Choroid plexus epithelial cell (primary cell): ENCODE results near the gene KIF6.

Experiments used
- DNase-seq: peaks from one replicate; pipeline ENCODE4 v3.0.0-alpha.2; 2010; ENCODE audit warnings: low read depth
- H3K4me3 ChIP-seq: 2 replicates; pipeline ENCODE4 v1.5.1; 2011; ENCODE audit warnings: low read depth, mild to moderate bottlenecking, control low read depth, low read length, moderate library complexity
- TF ChIP-seq, protein P1 (sequence below): conservative IDR thresholded peaks from 2 replicates; pipeline ENCODE4 v1.5.1; 2011; ENCODE audit warnings: low read depth, mild to moderate bottlenecking, control low read depth, inconsistent platforms, low read length, moderate library complexity

The KIF6 gene

DNA sequence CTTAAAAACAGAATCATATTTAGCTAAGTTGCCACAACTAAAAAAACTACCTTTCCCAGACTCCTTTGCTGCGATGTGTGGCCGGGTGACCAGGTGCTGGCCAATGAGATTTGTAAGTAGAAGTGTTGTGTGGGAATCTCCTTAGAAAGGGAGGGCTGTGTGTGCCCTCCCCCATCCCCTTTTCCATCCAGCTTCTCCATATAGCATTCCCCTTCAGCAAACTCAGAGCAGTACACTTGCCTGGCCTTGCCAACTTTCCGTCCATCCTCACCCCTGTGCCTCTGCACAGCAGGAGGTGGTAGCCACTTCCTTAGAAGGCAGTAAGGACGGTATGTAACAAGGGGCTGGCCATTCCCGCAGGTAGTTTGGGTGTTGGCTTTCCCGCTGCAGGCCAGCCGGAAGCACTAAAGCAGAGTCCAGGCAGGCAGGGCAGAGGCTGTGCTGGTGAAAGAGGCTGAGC lies 380.4 kb downstream of the KIF6 start:
- TF ChIP-seq, protein P1, sequence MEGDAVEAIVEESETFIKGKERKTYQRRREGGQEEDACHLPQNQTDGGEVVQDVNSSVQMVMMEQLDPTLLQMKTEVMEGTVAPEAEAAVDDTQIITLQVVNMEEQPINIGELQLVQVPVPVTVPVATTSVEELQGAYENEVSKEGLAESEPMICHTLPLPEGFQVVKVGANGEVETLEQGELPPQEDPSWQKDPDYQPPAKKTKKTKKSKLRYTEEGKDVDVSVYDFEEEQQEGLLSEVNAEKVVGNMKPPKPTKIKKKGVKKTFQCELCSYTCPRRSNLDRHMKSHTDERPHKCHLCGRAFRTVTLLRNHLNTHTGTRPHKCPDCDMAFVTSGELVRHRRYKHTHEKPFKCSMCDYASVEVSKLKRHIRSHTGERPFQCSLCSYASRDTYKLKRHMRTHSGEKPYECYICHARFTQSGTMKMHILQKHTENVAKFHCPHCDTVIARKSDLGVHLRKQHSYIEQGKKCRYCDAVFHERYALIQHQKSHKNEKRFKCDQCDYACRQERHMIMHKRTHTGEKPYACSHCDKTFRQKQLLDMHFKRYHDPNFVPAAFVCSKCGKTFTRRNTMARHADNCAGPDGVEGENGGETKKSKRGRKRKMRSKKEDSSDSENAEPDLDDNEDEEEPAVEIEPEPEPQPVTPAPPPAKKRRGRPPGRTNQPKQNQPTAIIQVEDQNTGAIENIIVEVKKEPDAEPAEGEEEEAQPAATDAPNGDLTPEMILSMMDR: no peak
- peak; percentile 66 for DNase-seq
- no peak overlapping the region for H3K4me3 ChIP-seq

DNA sequence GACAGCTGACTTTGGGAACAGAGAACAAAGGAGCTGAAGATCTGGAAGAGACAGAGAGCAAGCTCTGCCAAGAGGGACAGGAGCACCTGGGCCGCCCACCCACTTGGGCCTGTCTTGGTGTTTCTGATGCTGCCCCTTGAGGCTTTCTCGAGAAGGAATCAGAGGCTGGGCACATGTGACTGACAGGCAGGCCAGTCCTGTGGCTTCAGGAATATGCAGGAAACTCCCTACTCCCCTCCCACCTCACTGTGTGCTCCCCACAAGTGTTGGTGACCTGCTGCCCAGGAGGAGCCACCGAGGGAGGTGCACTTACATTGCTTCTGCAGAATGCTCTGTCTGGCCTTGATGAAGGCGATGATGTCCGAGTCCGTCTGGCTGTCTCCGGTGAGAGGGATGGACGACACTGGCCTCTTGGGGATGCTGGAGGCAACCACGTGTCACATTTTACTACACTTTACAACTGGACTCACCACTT lies 381.8 kb downstream of the KIF6 start:
- H3K4me3 ChIP-seq: no peak overlapping the region
- no peak for DNase-seq

DNA sequence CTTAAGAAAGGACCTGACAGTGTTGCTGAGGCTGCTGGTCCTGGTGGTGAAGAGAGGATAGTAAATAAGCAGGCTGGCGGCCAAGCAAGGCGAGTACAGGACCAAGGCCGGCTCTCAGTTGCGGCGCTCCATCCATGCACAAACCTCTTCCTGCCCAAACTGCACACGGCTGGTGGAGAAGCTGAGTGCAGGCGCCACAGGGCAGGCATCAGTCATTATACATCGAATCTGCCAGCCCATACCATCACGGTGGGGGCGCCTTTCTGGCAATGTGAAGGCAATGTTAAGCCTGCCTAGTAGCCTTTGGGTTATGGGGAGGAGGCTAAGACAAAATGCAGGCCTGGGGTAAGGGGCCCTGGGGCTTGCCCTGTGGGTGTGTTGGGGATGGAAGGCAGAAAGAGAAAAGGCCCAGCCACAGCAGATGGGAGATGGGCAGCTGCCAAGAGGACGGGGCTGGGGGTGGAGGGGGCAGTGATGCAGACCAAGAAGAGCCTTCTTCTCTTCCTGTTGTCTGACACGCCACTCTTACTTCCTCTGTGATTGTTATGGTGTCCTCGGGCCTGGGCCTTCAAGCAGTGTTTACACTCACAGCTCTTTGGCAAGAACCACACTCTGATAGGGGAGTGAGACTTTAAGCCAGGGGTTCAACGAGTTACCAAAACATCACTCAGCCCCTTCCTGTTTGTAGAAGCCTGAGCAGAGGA lies 382.4 kb downstream of the KIF6 start:
- no peak overlapping the region for H3K4me3 ChIP-seq
- TF ChIP-seq, protein P1: no peak
- no peak for DNase-seq

More for the DNA sequence above, 381.8 kb downstream of the KIF6 start:
- TF ChIP-seq, protein P1: no peak

DNA sequence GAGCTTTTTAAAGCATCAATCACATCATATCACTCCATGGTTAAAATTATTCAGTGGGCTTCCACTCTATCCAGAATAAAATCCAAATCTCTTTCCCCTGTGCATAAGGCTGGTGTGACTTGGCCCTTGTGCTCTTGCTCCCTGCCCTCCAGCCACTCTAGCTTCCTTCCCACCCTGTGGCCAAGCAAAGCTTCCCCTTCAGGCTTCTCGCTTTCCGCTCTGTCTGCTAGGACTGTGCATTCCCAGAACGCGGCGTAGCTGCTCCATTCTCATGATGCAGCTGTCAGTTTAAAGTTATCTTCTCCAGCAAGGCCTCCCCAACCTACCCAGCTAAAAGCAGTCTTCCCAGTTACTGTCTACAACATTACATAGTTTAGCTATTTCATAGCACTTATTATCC lies 383.3 kb downstream of the KIF6 start:
- H3K4me3 ChIP-seq: no peak overlapping the region
- DNase-seq: no peak
- TF ChIP-seq, protein P1: no peak

DNA sequence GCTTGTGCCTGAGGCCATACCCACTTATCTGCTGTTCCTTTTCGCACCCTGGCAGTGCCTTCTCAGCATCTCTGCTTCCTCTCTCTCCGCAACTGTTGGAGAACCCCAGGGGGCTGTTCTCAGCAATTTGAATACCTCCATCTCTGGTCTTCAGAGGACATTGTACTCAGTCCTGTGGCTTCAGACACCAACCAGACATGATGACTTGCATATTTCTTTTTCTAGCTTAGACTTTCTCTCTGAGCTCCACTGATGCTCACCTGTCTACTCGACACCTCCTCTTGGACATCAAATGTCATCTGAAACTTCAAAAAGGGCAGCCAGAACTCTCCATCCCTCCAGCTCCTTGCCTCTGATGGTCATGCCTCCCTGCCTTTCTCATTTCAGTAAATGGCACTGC lies 383.9 kb downstream of the KIF6 start:
- no peak for DNase-seq
- TF ChIP-seq, protein P1: no peak
- no peak overlapping the region for H3K4me3 ChIP-seq

DNA sequence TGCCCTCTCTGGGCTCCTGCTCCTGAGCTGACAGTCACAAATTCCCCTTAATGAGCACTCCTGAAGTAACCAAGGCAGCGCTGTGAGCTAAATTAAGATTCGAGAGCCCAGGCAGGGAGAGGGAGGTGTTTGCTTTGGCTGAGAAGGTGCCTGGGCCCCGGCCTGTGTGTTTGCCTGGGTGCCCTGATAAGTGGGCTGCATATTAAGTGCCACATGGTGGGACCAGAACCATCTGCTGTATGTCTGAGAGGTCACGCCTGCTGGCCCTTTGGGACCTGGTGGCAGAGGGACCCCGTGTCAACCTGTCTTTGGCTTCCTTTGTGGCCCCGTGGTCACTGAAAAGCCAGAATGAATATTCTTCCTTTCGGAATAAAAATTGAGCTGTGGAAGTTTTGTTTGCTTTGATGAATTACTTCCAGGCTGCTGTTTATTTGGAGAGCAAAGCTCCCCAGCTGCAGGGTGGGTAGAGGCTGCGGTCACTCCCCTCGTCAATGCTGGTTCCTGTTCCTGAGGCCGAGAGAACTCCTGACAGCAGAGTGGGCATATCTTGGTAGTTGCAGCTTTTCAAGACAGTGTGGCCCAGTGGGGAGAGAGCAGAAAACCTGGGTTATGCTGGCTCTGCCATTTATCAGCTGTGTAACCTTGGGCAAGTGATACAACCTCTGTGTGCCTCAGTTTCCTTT lies 385.2 kb downstream of the KIF6 start:
- TF ChIP-seq, protein P1: no peak
- no peak overlapping the region for H3K4me3 ChIP-seq
- DNase-seq: no peak
